ENCODE data around the gene ZNF541.
A peak's percentile ranks its signal among the peaks of the same experiment; 100 is the strongest.

ZNF541 gene, protein sequence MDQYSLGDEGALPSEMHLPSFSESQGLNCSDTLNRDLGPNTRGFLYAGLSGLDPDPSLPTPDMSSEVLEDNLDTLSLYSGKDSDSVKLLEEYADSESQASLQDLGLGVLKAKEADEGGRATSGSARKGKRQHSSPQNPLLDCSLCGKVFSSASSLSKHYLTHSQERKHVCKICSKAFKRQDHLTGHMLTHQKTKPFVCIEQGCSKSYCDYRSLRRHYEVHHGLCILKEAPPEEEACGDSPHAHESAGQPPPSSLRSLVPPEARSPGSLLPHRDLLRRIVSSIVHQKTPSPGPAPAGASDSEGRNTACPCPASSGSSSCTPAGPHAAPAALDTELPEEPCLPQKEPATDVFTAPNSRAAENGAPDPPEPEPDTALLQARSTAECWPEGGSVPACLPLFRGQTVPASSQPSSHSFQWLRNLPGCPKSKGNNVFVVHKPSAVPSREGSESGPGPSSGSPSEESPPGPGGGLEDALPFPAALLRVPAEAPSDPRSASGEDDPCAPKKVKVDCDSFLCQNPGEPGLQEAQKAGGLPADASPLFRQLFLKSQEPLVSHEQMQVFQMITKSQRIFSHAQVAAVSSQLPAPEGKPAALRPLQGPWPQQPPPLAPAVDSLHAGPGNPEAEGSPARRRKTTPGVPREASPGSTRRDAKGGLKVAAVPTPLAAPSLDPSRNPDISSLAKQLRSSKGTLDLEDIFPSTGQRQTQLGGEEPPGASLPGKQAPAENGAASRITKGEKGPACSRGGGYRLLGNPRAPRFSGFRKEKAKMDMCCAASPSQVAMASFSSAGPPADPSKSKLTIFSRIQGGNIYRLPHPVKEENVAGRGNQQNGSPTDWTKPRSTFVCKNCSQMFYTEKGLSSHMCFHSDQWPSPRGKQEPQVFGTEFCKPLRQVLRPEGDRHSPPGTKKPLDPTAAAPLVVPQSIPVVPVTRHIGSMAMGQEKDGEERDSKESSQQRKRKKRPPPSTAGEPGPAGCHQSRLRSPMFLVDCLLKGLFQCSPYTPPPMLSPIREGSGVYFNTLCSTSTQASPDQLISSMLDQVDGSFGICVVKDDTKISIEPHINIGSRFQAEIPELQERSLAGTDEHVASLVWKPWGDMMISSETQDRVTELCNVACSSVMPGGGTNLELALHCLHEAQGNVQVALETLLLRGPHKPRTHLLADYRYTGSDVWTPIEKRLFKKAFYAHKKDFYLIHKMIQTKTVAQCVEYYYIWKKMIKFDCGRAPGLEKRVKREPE (N-terminal part only)

GRCh38 chr19:47573071-47574026 lies at the start of gene ZNF541:
TSS of gene ZNF541 (minus strand) at chr19:47573148. CDS start at chr19:47555856, 17,292 bp downstream.
- TF ChIP-seq GATA1 (IDR thresholded peaks at IDR 0.05; ENCODE audit: low read depth, low read length) (no peak), POLR2A (IDR thresholded peaks at IDR 0.05; ENCODE audit: low read length) (no peak)
- peak; percentile 64 for DNase-seq

GRCh38 chr19:47619763-47620162 lies 46.8 kb upstream of the ZNF541 start:
- no peak for TF ChIP-seq GATA1 (IDR thresholded peaks at IDR 0.05; ENCODE audit: low read depth, low read length)
- TF ChIP-seq POLR2A (IDR thresholded peaks at IDR 0.05; ENCODE audit: low read length): no peak
- peak in 1 of 2 experiments; percentile 11 for DNase-seq

GRCh38 chr19:47618771-47619170 lies 45.8 kb upstream of the ZNF541 start:
- DNase-seq: no peak
- no peak for TF ChIP-seq GATA1 (IDR thresholded peaks at IDR 0.05; ENCODE audit: low read depth, low read length)
- TF ChIP-seq POLR2A (IDR thresholded peaks at IDR 0.05; ENCODE audit: low read length): no peak

DNA sequence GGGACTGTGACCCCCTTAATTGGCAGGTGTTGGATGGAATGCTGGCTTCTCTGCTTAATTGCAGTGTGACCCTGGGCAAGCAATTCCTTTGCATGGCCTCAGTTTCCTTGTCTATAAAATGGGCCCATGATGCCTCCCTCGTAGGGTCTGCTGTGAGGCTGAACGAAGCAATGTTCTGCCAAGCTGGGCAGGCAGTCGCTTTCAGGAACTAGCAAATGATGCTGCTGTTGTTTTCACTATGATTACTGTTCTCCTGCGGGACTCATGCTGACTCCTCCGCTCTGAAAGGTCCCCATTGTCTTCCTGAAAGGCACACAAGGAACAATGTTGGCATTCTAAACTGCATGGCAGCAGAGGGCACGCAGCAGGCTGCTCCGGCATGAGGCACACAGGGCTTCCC lies 42.8 kb upstream of the ZNF541 start:
- TF ChIP-seq POLR2A (IDR thresholded peaks at IDR 0.05; ENCODE audit: low read length): no peak
- TF ChIP-seq GATA1 (IDR thresholded peaks at IDR 0.05; ENCODE audit: low read depth, low read length): no peak
- DNase-seq: no peak

GRCh38 chr19:47615230-47615629 lies 42.3 kb upstream of the ZNF541 start:
- TF ChIP-seq POLR2A (IDR thresholded peaks at IDR 0.05; ENCODE audit: low read length) (no peak), GATA1 (IDR thresholded peaks at IDR 0.05; ENCODE audit: low read depth, low read length) (no peak)
- no peak for DNase-seq

- TF ChIP-seq GATA1 (IDR thresholded peaks at IDR 0.05; ENCODE audit: low read depth, low read length) (no peak), POLR2A (IDR thresholded peaks at IDR 0.05; ENCODE audit: low read length) (no peak)
- DNase-seq: no peak
Observed at GRCh38 chr19:47614559-47614958, 41.6 kb upstream of the ZNF541 start.

DNA sequence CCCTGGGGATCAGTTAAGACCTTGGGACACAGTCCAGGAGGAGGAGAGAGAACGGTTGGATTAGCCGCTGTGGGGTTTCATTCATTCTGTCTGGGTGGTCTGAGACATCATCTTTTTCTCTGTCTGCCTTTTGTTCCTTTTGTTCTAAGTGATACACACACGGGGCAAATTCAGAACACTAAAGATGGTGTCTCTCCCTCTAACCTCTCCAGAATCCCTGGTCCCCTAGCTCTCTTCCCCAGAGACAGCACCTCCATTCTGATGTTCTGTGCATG lies 41.0 kb upstream of the ZNF541 start:
- DNase-seq: no peak
- TF ChIP-seq GATA1 (IDR thresholded peaks at IDR 0.05; ENCODE audit: low read depth, low read length): no peak
- TF ChIP-seq POLR2A (IDR thresholded peaks at IDR 0.05; ENCODE audit: low read length): no peak

DNA sequence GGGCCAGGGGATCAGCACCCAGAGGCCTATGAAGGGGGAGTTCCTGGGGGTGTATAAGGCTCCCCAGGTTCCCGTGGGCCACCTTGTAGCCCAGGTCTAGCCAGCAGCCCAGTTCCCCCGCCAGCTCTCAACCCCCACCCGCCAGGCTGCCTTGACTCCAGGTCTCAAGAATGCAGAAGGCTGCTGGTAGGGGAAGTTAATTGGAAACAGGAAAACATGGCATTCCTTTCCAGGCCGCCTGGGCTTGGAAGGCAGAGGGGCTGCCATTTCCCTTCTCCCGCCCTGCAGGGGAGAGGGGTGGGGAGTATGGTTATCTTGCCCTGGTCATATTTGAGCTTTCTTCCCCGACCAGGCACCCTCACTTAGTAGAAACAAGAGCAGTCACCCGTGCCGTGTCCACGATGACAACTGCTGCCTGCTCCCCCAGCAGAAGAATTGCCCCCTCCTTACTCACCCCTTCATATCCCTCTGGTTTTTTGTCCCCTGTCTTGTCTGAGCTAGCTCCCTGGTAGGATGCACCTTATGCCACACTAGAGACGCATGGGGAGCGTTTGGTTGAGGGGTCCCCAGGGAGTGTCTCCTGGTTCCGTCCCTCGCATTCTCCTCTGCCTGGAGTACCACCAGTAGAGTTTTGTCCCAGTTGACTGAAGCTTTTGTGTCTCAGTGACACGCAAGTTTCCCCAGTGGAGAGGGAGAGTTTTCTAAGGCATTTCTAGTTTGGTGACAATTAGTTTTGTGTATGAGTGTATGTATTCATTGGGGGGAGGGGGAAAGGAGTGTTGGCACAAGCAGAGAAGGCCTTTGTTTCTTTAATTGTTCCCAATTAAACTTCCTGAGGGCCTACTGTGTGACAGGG lies 40.4 kb upstream of the ZNF541 start:
- DNase-seq: peak in 1 of 2 experiments; percentile 19
- TF ChIP-seq POLR2A (IDR thresholded peaks at IDR 0.05; ENCODE audit: low read length) (no peak), GATA1 (IDR thresholded peaks at IDR 0.05; ENCODE audit: low read depth, low read length) (no peak)

DNA sequence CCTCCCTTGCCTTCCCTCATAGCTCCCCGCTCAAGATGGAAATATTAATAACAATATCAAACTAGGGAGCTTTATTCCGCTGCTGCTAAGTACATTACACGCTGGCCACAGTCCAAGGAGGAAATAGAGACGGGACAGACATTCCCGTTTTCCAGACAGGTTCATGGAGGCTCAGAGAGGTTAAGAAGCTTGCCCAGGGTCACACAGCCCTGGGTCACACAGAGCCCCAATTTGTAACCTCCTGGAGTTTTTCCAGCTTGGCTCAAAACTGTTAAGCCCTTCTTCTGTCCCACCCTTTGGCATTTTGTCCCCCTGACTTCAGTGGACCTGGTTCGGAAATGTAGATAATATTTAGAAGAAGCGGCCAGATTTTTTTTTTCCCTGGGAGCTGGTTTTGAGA lies 38.0 kb upstream of the ZNF541 start:
- DNase-seq: no peak
- no peak for TF ChIP-seq GATA1 (IDR thresholded peaks at IDR 0.05; ENCODE audit: low read depth, low read length)
- TF ChIP-seq POLR2A (IDR thresholded peaks at IDR 0.05; ENCODE audit: low read length): no peak

- DNase-seq: peak; percentile 52 to 70
- TF ChIP-seq POLR2A (IDR thresholded peaks at IDR 0.05; ENCODE audit: low read length): no peak
- no peak for TF ChIP-seq GATA1 (IDR thresholded peaks at IDR 0.05; ENCODE audit: low read depth, low read length)
Observed at GRCh38 chr19:47609906-47610894, 37.3 kb upstream of the ZNF541 start.

All from erythroblast (primary cell).